ENCODE results near the gene IL2RA. TPM values are rescaled to one million over a fixed set of nuclear protein-coding genes. Genes with fewer than 3 reads are reported as not detected.
"Not testable (repeated sequence)": the region's sequence is repeated elsewhere in the genome, so short reads cannot be mapped to it uniquely, and the experiment has no call there.

Gene IL2RA
- total RNA-seq, 2 experiments from 2014 or later: 1,215 to 1,272 TPM

DNA sequence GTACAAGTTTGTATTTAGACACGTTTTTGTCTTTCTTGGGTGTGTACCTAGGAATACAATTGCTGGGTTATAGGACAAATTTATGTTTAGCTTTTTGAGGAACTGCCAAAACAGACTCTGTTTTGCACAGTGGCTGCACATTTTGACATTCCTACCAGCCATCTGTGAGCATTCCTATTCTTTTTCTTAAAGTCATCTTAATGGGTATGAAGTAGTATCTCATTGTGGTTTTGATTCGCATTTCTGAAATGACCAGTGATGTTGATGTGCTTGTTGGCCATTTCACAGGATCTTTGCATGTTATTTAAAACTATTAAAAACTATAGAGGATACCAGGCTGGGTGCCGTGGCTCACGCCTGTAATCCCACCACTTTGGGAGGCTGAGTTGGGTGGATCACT, 52.2 kb downstream of the IL2RA start:
- ChIA-PET CTCF (no interaction called here), POLR2A (interaction anchor here (0.6 to 2.2 kb wide), 2 partner anchors 34 to 138 kb away, joined by 3 to 13 read pairs; no protein-coding TSS in a partner anchor)

DNA sequence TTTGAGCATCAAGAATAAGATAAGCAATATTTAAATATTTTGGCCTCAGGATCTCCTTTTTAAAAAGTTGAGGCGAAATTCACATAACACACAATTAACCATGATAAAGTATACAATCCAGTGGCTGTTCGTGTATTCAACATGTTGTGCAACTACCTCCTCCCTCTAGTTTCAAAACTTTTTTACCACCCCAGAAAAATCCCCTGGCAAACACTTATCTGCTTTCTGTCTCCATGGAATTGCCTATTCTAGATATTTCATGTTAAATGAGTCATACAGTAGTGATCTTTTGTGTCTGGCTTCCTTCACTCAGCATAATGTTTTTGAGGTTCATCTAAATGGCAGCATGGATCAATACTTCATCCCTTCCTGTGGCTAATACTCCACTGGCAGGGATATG, 53.0 kb downstream of the IL2RA start:
- ChIA-PET POLR2A (no interaction called here), CTCF (no interaction called here)

DNA sequence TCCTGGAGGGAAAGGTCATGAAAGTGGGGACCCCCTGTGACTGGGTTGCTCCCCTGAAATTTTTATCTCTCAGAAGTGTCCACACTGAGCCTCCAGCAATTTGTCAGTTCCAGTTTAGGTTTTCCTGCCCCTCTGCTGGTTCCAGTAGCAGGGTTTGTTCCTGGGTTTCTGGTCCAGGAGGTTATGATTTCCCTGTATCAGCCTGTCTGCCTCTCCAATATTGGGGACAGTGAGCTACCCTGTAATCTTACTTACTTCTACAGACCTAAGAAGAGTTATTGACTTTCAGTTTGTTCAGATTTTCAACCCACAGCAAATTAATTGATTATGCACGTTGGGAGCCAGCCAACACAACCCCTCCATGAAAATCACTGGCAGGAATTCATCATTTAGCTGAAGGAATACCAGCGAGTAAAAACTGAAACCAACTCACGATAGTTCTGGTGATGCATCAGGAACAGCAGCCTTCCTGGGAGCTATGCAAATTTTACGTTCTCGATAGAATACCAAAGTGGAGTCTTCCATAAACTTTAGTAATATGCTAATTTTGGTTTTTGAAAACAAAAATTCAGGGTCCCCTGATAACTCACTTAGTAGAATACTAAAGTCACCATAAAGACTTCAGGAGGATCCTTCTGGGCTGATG, 53.5 kb downstream of the IL2RA start:
- POLR2A ChIA-PET: no interaction called here
- CTCF ChIA-PET: no interaction called here

DNA sequence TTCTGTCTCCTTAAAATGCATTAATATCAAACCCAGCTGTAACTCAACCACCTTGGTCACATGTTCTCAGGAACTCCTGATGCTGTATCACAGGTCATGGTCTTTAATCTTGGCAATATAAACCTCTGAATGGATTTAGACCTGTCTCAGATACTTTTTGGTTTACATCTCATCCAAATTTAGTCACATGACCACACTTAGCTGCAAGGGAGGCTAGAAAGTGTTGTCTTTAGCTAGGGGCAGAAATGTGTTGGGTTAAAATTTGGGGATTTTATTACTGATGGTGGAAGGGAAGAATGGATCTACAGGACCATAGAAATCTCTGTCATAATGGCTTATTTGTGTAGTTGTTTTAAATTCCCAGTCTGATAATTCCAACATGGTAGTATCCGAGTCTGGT, 55.2 kb downstream of the IL2RA start:
- POLR2A ChIA-PET: no interaction called here
- CTCF ChIA-PET: interaction anchor here (1.5 kb wide), 1 partner anchor 31 kb away, joined by 5 read pairs; no protein-coding TSS in a partner anchor

DNA sequence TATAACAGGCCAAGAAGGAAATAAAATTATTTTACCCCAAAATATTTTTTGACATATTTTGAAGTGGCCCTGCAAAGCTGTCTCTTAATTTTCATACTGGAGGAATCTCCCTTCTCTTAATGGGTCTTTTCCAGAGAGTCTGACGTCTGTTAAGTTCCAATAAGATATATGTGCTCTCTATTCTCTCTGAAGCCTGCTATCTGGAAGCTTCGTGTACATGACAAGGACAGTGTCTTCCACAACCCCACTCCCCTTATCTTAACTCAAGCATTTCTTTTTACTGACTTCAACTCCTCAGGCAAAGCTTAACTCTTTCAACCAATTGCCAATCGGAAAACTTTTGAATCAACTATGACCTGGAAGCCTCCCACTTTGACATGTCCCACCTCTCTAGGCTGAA, 55.6 kb downstream of the IL2RA start:
- POLR2A ChIA-PET: no interaction called here
- CTCF ChIA-PET: interaction anchor here (1.5 kb wide), 1 partner anchor 30 kb away, joined by 5 read pairs; no protein-coding TSS in a partner anchor

DNA sequence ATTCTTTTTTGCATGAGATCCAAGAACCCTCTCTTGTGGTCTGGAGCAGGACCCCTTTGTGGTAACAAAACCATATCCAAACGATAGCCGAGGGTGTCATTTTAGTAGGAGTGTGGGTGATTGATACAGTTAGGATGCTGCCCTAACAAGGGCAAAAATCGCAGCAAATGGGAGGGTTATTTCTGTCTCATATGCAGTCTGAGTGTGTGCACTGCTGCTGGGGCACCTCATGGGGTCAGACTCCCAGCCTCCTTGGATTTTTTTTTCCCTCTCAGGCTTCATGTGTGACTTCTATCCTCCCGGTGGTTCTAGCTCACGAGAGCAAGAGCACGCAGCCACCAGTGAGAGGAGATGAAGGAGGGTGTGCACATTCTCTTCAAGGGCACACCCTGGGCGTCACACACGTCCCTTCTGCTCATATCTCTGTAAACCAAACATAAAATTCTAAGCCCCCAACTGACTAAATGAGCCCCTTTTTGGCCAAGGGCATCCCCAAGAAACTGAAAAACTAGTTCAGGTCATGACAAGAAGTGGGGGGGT, 56.2 kb downstream of the IL2RA start:
- CTCF ChIA-PET: no interaction called here
- POLR2A ChIA-PET: no interaction called here

DNA sequence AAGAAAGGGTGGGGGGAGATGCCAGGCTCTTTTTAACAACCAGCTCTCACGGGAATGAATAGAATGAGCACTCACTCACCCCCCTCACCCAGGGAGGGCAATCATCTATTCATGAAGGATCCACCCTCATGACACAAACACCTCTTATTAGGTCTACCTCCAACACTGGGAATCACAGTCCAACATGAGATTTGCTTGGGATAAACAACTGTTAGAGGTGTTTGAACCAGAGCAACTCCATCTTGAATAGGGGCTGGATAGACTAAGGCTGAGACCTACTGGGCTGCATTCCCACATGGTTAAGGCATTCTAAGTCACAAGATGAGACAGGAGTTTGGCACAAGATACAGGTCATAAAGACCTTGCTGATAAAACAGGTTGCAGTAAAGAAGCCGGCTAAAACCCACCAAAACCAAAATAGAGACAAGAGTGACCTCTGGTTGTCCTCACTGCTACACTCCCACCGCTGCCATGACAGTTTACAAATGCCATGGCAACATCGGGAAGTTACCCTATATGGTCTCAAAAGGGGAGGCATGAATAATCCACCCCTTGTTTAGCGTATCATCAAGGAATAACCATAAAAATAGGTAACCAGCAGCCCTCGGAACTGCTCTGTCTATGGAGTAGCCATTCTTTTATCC, 56.9 kb downstream of the IL2RA start:
- POLR2A ChIA-PET: not testable (repeated sequence)

DNA sequence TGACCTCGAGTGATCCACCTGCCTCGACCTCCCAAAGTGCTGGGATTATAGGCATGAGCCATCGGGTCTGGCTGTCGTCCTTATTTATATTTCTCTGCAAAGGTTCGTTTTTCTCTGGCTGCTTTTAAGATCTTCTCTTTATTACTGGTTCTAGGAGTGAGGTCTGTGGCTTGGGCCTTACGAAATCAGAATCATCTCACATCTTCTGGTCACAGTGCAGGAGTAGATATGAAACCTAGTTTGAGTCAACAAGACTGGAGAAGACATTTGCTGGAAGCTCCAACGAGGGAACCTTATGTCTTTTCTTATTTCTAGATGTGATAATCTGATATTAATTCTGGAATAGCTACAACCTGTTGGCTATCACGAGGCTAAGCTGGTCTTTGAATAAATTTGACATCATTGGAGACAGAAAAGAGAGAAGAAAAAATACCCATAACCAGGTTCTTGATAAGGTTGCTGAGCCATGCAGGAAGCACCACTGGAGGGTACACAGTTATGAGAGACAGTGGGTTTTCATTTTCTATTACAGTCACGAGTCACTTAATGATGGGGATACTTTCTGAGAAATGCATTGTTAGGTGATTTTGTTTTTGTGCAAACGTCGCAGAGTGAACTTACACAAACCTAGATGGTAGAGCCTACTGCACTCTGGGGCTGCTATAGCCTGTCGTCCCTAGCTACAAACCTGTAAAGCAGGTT, 59.2 kb downstream of the IL2RA start:
- CTCF ChIA-PET: interaction anchor here (1.1 kb wide), 1 partner anchor 27 kb away, joined by 3 read pairs; no protein-coding TSS in a partner anchor
- POLR2A ChIA-PET: interaction anchor here (0.9 kb wide), 1 partner anchor 27 kb away, joined by 3 read pairs; no protein-coding TSS in a partner anchor

More for the DNA sequence above, 56.9 kb downstream of the IL2RA start:
- CTCF ChIA-PET: not testable (repeated sequence)

DNA sequence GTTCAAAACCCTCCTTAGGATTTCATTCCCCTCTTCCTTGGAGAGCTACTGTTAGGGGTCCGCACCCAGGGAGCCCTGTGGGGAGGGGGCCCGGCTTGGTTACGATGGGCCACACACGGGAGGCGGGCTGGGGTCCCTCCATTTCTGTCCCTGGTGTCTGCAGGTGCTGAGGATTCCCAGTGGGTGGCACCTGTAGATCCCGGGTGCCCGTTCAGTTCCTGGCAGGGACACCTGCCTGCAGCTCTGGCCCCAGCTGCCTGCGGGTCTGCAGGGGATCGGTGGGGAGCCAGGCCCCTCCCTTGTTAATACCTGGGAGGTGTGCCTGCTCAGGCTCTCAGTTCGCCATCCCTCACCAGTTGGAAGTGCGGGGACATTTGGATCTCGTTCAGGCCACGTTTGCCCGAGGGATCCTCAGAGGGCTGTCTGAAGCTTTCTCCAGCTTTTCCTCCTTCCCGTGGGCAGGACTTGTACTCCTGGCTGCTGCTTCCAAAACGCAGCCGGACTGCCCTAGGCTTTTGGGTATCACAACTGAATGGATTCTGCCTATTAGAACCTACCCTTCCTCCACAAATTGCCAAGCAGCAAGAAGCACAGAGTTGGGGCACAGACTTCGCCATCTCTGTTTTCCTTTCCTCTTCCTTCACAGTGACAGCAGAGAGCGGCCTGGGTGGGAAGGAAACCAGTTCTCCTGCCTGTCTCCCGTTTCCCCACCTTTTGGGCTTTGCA, 62.6 kb downstream of the IL2RA start:
- POLR2A ChIA-PET: no interaction called here
- CTCF ChIA-PET: interaction anchor here (0.8 kb wide), 1 partner anchor 22 kb away, joined by 3 read pairs; the partner anchor contains the start of gene IL15RA

DNA sequence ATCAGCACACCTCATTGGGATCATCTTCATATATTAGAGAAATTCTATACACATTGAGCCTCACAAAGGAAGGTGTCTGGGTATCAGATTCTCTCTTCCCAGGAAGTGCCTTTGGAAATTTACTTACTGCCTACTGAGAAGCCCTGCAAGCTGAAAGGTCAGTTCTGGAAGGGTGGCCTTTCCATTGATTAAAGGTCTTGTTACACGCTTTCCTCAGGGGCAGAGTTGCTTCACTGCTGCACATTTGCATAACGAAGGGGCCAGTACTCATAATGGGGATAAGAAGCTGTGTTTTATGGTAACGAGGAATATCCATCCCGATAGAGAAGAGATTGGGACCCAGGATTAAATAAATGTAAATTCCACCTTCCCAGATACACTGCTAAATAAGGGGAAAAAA, 65.5 kb downstream of the IL2RA start:
- CTCF ChIA-PET: no interaction called here

DNA sequence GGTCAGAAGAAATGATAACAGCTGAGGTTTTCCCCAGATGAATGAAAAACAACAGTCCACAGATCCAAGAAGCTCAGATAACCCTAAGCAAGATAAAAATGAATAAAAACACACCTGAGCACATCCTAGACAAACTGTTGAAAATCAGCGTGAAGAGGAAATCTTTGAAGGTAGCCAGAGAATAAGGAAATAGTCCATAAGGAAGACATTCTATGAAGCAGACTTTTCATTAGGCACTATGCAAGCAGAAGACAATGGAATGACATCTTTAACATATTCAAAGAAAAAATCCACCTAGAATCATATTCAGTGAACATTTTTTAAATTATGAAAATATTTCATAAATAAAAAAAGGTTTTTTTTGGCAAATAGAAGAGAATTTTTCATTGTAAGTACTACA, 69.8 kb downstream of the IL2RA start:
- POLR2A ChIA-PET: no interaction called here
- CTCF ChIA-PET: no interaction called here

More for the DNA sequence above, 65.5 kb downstream of the IL2RA start:
- POLR2A ChIA-PET: no interaction called here

DNA sequence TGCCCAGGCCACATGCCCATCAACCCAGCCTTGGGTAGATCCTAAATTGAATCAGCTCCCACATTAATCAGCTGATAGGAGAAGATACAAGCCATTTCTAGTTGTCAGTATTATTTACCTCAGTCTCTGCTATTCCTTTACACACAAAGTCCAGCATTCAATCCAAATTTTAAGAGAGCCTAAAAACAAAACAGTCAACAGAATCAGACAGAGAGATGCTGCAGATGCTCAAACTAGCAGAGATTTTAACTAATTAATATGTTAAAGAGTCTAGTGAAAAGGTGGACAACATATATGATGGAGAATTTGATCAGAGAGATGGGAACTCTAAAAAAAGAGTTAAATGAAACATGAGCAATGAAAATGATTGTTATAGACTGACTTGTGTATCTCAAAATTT, 70.5 kb downstream of the IL2RA start:
- ChIA-PET POLR2A (no interaction called here), CTCF (no interaction called here)

DNA sequence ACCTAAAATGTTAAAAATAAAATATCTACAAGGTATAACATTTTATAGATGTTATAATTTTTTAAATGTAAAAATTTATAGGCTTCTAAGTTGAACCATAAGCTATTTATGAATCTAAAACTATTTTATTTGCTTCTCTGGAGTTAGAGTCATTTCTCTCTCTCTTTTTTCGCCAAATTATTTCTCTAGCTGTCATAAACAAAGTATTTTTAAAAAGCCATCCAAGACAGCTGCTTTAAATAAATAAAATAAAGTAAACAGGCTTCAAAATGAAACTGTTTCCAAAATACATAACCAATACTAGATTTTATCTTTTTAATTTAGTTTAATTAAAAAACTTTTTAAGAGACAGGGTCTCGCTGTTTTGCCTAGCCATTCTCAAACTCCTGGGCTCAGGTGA, 72.4 kb downstream of the IL2RA start:
- ChIA-PET CTCF (no interaction called here), POLR2A (no interaction called here)

DNA sequence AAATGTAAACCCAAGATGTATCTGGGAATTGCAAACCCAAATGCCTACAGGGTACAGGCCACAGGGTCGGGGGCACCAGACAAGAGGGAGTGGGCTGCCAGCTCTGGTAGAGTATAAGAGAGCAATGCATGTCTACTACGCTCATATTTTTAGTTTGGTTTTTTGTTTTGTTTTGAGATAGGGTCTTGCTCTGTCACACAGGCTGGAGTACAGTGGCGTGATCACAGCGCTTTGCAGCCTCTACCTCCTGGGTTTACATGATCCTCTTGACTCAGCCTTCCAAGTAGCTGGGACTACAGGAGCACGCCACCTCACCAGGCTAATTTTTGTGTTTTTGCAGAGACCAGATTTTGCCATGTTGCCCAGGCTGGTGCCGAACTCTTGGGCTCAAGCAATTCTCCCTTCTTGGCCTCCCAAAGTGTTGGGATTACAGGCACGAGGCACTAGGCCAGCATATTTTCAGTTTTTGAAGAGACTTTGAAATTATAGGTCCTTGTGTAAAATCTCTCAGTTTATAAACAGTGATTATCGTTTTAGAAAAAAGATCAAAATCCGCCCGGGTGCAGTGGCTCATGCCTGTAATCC, 73.7 kb downstream of the IL2RA start:
- POLR2A ChIA-PET: interaction anchor here (0.6 kb wide), 1 partner anchor 32 kb away, joined by 3 read pairs; no protein-coding TSS in a partner anchor

DNA sequence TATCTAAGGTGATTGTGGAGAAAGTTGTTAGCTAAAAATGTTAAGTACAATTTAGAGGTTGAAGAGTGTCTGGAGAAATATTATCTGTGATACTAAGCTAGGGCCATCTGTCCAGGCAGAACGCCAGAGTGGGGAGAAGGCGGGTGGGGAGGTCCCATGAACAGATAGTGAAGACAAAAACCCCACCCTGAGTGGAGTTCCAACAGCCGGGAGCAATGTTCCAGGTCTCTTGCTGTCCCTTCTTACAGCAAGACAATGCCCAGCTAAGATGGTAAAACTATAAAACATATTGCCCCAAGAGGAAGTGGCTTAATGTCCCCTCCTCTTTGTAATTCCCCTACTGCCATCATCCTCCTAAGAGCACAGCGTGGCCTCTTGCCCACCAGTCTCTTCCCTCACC, 74.4 kb downstream of the IL2RA start:
- CTCF ChIA-PET: no interaction called here
- POLR2A ChIA-PET: interaction anchor here (0.6 to 0.7 kb wide), 2 partner anchors 12 to 33 kb away, joined by 3 to 4 read pairs; no protein-coding TSS in a partner anchor

More for the DNA sequence above, 73.7 kb downstream of the IL2RA start:
- CTCF ChIA-PET: no interaction called here

DNA sequence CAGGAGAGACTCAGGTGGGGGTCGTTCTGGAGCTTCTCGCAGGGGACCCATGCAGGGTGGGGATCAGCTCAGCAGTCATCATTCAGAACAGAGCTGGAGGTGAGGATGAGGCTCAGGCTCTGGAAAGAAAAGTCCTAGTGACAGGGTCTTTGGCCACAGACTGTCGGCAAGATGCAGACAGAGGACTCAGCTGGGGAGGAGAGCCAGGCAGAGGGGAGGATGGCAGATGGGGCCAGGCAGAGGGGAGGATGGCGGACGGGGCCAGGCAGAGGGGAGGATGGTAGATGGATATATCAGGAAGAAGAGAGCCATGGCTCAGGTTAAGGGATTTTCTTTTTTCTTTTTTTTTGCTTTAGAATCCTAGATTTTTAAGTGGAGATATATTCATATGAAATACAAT, 77.1 kb downstream of the IL2RA start:
- ChIA-PET POLR2A (no interaction called here), CTCF (no interaction called here)

DNA sequence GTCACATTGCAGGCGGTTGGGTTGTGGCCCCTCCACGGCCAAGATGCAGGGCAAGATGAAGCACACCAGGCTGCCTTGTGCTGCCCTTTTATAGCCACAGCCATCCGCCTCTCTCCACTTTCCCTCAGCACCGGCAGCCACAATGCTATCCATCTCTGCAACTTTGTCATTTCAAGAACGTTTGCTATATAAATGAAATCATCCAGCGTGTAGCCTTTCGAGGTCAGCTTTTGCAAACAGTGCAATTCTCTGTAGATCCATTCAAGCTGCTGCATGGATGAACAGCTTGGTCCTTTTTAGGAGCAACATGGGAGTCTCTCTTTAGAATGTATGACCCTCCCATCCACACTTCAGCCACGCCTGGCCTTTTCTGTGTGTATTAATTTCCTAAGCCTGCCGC, 78.4 kb downstream of the IL2RA start:
- CTCF ChIA-PET: no interaction called here
- POLR2A ChIA-PET: no interaction called here

DNA sequence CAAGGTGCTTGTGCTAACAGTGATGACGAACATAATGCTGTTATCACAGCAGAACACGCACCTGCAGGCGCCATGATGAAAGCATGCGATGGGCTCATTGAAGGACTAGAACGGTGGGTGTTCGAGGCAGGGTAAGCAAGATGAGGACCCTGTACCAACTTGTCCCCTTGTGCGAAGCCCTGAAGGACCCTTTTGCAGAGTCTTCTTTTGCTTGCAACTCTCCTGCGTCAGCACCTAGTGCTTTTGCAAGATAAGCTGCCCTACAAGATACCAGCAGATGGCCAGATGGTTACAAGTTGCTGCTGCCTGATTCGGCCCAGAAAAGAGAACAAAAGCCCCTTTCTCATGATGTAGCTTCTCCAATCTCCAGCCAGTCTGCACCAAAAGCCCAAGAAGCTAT, 80.6 kb downstream of the IL2RA start:
- POLR2A ChIA-PET: interaction anchor here (0.7 kb wide), 1 partner anchor 138 kb away, joined by 4 read pairs; no protein-coding TSS in a partner anchor
- CTCF ChIA-PET: no interaction called here

DNA sequence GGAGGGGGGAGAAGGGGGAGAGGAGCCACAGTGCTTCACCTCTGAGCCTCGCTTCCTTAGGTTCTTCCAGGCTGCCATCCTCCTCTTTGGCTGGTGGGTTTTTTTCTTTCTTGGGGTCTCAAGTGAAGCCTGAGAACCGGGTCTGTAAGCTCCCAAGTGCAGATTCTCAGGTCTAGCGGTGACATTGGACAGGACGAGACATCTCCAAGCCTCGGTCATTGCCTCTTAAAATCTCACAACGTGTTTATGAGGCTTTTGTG, 84.0 kb downstream of the IL2RA start:
- ChIA-PET CTCF (interaction anchor here (0.7 to 1.1 kb wide), 2 partner anchors 33 to 295 kb away, joined by 3 read pairs; no protein-coding TSS in a partner anchor), POLR2A (interaction anchor here (0.6 kb wide), 1 partner anchor 36 kb away, joined by 6 read pairs; no protein-coding TSS in a partner anchor)
